ENCODE measurements around the gene ZNF880. TPM values are rescaled to one million over a fixed set of nuclear protein-coding genes. Genes with fewer than 3 reads are reported as not detected.
"Not testable (repeated sequence)": the region's sequence is repeated elsewhere in the genome, so short reads cannot be mapped to it uniquely, and the experiment has no call there.

Gene ZNF880
- total RNA-seq: 27.2 TPM

DNA sequence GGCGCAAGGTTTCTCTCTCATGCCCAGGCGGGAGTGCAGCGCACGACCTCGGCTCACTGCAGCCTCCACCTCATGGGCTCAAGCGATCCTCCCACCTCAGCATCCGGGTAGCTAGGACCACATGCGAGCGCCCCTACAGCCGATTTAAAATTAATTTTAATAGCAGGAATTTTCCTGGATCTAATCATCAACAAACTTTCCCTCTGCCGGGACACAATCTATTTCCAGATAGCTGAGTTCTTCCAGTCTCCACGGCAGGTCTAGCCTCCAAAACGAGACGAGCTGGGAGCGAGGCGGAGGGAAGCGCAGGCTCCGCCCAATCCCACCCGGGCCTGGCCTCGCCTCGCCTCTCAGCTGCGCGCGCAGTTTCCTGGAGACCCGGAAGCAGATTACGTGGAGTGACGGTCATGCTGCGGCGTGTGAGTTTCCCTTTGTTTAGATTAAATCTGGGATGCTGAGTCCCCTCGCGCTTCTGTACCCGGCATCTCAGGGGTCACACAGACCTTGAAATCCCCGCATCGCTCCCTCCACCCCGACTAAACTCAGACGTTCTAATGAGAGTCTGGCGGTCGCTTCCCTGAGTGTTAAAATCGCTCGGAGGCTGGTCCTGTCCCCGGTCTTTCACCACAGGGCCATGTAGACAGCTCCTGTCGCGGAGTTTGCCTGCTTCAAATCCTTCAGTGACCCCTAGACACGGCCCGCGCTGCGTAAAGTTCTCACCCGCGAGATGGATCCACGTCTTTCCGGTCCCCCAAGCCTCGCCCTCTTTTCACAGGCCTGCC lies at the start of gene ZNF880:
TSS of gene ZNF880 (plus strand) at position 365 of the 782 bp plus-strand sequence. CDS start at position 408, 43 bp downstream.
- DNase-seq: peak; percentile 96

DNA sequence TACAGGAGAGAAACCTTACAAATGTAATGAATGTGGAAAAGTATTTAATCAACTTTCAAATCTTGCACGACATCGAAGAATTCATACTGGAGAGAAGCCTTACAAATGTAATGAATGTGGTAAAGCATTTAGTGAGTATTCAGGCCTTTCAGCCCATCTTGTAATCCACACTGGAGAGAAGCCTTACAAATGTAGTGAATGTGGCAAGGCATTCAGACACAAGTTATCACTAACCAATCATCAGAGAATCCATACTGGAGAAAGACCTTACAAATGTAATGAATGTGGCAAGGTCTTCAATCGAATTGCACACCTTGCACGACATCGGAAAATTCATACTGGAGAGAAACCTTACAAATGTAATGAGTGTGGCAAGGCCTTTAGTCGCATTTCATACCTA lies 47.3 kb upstream of the ZNF880 start:
- no peak for DNase-seq

DNA sequence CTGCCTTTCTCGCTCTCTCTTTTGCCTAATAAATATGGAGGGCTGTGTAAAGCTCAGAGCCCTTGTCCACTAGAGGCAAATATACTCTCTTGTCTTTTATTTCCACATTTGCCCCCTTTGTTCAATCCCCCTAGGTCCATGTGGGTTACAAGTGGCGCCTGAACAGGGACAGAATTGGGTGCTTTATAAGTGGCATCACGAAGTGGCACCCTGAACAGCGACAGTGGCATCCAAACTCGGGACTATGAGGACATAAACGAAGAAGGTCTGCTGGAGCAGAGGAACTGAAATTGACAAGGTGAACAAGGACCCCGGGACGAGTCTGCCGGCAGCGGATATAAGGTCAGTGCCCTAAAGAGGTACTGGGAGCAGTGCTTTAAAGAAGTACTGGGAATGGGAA lies 38.0 kb upstream of the ZNF880 start:
- DNase-seq: no peak

DNA sequence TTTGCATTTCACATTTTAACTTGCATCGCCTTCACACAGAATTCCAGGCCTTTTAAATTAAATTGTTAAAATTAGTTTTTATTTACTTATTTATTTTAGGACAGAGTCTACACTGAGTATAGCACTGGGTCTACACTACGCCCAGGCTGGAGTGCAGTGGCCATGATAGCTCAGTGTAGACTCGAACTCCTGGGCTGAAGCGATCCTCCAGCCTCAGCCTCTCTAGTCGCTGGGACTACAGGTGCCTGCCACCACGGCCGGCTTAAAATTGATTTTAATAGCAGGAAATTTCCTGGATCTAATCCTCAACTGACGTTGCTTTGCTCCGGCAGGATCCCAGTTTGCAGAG lies 34.0 kb upstream of the ZNF880 start:
- no peak for DNase-seq

DNA sequence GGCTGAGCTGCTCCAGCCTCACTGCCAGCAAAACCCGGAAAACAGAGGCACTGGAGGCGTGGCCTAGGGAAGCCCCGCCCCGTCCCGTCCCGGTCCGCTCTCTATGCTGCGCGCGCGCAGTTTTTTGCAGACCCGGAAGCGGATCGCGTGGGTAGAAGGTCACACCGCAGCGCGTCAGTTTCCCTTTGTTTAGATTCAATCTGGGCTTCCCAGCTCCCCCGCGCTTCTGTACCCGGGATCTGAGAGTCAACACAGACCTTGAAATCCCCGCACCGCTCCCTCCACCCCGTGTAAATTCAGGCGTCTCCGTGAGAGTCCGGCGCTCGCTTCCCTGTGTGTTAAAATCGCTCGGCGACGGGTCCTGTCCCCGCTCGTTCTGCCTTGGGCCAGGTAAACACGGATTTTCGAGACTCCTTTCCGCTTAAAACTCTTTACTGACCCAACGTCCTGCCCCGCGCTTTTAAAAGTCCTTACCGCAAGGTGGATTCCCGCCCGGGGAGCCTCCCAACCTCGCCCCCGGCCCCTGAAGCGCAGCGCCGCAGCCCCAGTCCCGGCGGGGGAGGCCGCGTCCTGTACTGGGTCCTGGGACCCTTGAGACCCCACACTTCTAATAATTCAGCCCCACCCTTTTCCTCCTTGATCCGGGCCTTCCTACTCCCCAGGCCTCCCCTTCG lies 33.5 kb upstream of the ZNF880 start, which contains the start of gene ZNF610:
TSS of gene ZNF610 (plus strand) at position 127 of the 674 bp plus-strand sequence. CDS start 12,930 bp downstream, outside the sequence.
- DNase-seq: peak; percentile 78

- DNase-seq: no peak
These were observed 32.8 kb upstream of the ZNF880 start for GRCh38 chr19:52336791-52337381.

DNA sequence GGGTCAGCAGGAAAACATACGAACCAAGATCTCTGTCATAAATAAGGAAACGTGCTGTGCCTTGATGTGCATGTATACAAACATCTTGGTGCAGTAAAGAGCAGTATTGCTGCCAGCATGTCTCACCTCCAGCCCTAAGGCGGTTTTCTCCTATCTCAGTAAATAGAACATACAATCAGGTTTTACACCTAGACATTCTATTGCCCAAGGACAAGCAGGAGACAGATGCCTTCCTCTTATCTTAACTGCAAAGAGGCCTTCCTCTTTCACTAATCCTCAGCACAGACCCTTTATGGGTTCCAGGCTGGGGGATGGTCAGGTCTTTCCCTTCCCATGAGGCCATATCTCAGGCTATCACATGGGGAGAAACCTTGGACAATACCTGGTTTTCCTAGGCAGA lies 30.7 kb upstream of the ZNF880 start:
- DNase-seq: not testable (repeated sequence)

DNA sequence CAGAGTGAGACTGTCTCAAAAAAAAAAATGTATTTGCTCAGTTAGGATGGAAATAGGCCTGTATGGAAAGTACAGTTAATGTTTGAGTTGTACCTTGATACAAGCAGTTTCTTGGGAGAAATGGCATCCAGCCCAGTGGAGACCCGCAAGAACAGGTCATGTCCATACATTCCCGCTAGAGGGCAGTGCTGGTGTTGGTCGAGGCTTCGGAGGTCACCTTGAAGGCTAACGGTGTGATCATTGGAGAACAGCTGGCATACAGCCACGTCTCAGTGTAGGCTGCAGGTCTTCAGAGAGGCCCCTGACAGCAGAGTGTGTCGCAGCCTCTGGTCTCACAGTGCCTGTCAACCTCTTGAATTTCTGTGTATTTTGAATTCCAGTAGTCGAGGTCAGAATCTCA lies 26.2 kb upstream of the ZNF880 start:
- no peak for DNase-seq

- no peak for DNase-seq
These were observed 24.6 kb upstream of the ZNF880 start for GRCh38 chr19:52345162-52345561.

- DNase-seq: no peak
These were observed 18.2 kb upstream of the ZNF880 start for GRCh38 chr19:52351512-52351911.

DNA sequence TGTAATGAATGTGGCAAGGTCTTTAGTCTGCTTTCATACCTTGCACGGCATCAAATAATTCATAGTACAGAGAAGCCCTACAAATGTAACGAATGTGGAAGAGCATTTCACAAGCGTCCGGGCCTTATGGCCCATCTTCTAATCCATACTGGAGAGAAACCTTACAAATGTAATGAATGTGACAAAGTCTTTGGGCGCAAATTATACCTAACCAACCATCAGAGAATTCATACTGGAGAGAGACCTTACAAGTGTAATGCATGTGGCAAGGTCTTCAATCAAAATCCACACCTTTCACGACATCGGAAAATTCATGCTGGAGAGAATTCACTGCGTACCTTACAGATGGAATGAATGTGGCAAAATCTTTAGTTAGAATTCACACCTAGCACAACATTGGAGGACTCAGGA lies 3.3 kb upstream of the ZNF880 start:
- DNase-seq: no peak

DNA sequence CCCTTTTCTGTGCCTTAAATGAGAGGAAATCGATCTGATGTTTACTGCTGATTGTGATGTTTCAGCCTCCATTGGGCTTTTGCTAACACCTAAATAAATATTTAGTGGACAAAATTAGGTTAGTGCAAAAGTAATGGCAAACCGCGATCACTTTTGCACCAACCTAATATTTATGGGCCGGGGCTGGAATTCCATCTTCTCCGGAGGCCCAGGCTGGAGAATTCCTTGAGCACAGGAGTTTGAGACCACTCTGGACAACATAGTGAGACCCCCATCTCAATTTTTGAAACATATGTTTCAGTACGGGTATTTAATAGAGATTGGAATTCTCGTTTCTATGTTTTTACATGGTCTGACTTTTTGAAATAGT lies 603 bp downstream of the ZNF880 start:
- no peak for DNase-seq

DNA sequence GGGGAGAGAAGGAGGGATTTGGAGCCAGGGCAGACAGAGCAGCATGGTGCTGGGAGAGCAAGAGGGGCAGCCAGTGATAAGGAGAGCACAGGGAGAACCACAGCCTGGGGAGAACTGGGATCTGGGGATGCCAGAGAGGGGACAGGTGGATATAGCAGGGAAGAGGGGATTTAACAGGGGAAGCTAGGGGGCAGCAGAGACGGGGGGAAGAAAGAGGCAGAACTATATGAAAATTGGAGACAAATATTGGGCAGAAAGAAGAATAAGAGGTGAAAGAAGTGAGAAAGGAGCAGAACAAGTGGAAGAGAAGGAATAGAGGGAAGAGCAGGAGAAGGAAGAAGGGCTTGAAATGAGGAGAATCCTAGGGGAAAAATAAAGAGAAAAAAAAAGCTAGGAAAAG lies 21.4 kb downstream of the ZNF880 start:
- DNase-seq: no peak

- DNase-seq: peak; percentile 90
These were observed 27.8 kb downstream of the ZNF880 start, which contains the start of gene ZNF528 for GRCh38 chr19:52397310-52398080. Gene ZNF528 (plus strand): TSS chr19:52397849. CDS start chr19:52402014, 4,165 bp downstream.

DNA sequence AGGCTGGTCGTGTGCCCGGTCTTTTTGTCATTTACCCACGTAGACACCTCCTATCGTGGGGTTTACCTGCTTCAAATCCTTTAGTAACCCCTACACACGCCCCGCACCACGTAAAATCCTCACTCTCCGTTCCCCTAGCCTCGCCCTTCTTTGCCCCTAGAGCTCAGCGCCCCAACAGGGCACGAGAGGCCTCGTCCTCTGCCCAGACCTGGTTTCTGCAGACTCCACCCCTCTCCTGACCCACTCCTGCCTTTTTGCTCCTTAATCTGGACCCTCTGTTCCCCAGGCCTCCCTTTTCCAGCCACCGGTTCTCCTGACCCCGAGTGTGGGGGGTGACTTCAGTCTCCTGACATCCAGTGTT lies 28.3 kb downstream of the ZNF880 start:
- DNase-seq: no peak

GRCh38 chr19:52410276-52410675 lies 40.6 kb downstream of the ZNF880 start:
- DNase-seq: no peak

GRCh38 chr19:52415711-52416110 lies 46.0 kb downstream of the ZNF880 start:
- DNase-seq: no peak

DNA sequence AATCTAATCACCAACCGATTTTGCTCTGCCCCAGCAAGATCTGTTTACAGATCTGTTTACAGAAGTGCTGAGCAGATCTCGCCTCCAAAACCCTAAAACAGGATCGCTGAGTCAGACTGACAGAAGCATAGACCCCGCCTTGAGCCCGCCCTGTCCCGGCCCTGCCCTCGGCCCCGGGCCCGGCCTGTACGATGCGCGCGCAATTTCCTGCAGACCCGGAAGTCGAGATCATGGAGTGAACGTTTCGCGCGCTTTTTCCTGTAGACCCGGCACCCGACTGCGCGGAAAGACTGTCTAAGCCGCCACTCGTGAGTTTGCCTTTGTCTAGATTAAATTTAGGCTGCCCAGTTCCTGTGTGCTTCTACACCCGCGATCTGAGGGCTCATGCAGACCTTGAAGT lies 59.2 kb downstream of the ZNF880 start, which contains the start of gene ZNF534:
TSS of gene ZNF534 (plus strand) at position 212 of the 400 bp plus-strand sequence. CDS start 2,327 bp downstream, outside the sequence.
- DNase-seq: no peak
